ENCODE measurements around the gene TMCO5A. TPM values are rescaled to one million over a fixed set of nuclear protein-coding genes. Genes with fewer than 3 reads are reported as not detected.

TMCO5A gene
- total RNA-seq (2022; extraction: Qiagen RNA extraction; ENCODE audit: low read depth): not detected in 5 replicates

GRCh38 chr15:37934340-37934739, at the start of gene TMCO5A:
TSS of gene TMCO5A (plus strand) at chr15:37934640. CDS start at chr15:37936324, 1,684 bp downstream.

Measured in A549 treated with CpdA at 1 μM for 4 hours (cell line).